Left ventricle myocardium inferior (tissue), 1 donor: ENCODE data around the gene MET. TPM values are rescaled to one million over a fixed set of nuclear protein-coding genes. Genes with fewer than 3 reads are reported as not detected.
"Not testable (repeated sequence)": the region's sequence is repeated elsewhere in the genome, so short reads cannot be mapped to it uniquely, and the experiment has no call there.

Experiments
- DNase-seq: peaks from one replicate; pipeline ENCODE4 v3.0.0-alpha.2; 2020
- H3K27ac ChIP-seq: fragments of 200-600 bp; replicated peaks from 2 replicates; pipeline ENCODE4 v1.8.0; 2021
- H3K27me3 ChIP-seq: fragments of 200-600 bp; 2 replicates; pipeline ENCODE4 v1.8.0; 2021; ENCODE audit warnings: low read depth
- H3K36me3 ChIP-seq: fragments of 200-600 bp; 2 replicates; pipeline ENCODE4 v1.8.0; 2021
- H3K4me1 ChIP-seq: fragments of 200-600 bp; 2 replicates; pipeline ENCODE4 v1.8.0; 2021
- H3K4me3 ChIP-seq: fragments of 200-600 bp; 2 replicates; pipeline ENCODE4 v1.8.0; 2021; ENCODE audit warnings: mild to moderate bottlenecking, moderate library complexity
- H3K9me3 ChIP-seq: fragments of 200-600 bp; replicated peaks from 2 replicates; pipeline ENCODE4 v1.8.0; 2021
- intact Hi-C: fragments of 100-400 bp; cut with micrococcal nuclease; formaldehyde crosslinking; loops from one replicate; pipeline ENCODE4 v1.11.0; 2022
- total RNA-seq: library from RNA; stranded (reverse); fragmentation: NEBNext Ultra II Directional; extraction: Animal tissue kit (Norgen Biotek cat#: 25700); gene quantifications from one replicate; pipeline ENCODE4 v1.2.1, GENCODE V29; 2021
- TF ChIP-seq, protein P1 (sequence below): fragments of 200-600 bp; IDR thresholded peaks from 2 replicates; pipeline ENCODE4 v1.8.0; 2021; ENCODE audit warnings: antibody characterized with exemption, mild to moderate bottlenecking, borderline replicate concordance
- donor health status: DM: no; HTN: yes; CAD: no; lungs with severe emphysema.

MET gene
- total RNA-seq, 1 donor from 2014 or later, result 13.1 TPM

GRCh38 chr7:116754186-116754585 lies 82.2 kb downstream of the MET start:
- no peak for DNase-seq

DNA sequence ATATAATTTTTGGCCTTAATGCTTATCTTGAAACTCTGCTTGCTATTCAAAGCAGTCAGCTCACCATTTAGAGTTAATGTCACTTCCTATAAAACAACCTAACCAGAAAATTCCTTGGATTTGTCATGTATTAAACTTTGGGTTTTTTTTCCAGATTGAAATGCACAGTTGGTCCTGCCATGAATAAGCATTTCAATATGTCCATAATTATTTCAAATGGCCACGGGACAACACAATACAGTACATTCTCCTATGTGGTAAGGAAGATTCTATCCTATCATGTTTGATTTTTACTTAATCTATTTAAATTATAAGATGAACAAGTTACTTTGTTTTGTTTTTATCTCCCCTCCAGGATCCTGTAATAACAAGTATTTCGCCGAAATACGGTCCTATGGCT lies 85.3 kb downstream of the MET start:
- intact Hi-C loops, result no loop called here
- H3K27ac ChIP-seq, result no peak overlapping the region
- TF ChIP-seq, protein P1, sequence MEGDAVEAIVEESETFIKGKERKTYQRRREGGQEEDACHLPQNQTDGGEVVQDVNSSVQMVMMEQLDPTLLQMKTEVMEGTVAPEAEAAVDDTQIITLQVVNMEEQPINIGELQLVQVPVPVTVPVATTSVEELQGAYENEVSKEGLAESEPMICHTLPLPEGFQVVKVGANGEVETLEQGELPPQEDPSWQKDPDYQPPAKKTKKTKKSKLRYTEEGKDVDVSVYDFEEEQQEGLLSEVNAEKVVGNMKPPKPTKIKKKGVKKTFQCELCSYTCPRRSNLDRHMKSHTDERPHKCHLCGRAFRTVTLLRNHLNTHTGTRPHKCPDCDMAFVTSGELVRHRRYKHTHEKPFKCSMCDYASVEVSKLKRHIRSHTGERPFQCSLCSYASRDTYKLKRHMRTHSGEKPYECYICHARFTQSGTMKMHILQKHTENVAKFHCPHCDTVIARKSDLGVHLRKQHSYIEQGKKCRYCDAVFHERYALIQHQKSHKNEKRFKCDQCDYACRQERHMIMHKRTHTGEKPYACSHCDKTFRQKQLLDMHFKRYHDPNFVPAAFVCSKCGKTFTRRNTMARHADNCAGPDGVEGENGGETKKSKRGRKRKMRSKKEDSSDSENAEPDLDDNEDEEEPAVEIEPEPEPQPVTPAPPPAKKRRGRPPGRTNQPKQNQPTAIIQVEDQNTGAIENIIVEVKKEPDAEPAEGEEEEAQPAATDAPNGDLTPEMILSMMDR, result no peak
- DNase-seq, result no peak
- H3K36me3 ChIP-seq, result no peaks in the 10 kb centered on the region
- no peaks in the 10 kb centered on the region for H3K9me3 ChIP-seq
- no peaks in the 10 kb centered on the region for H3K27me3 ChIP-seq
- H3K4me1 ChIP-seq, result no peaks in the 10 kb centered on the region
- no peak overlapping the region for H3K4me3 ChIP-seq

More at GRCh38 chr7:116754186-116754585, 82.2 kb downstream of the MET start:
- Histone ChIP-seq H3K4me3 (no peak overlapping the region), H3K36me3 (no peaks in the 10 kb centered on the region), H3K27me3 (no peaks in the 10 kb centered on the region), H3K9me3 (peaks cover 14% of the 10 kb centered on the region), H3K27ac (no peak overlapping the region), H3K4me1 (no peaks in the 10 kb centered on the region)
- intact Hi-C loops, result no loop called here
- TF ChIP-seq, protein P1, result no peak

- H3K27ac ChIP-seq, intact Hi-C loops, H3K4me1 ChIP-seq, H3K4me3 ChIP-seq, H3K9me3 ChIP-seq, H3K36me3 ChIP-seq, H3K27me3 ChIP-seq, DNase-seq: not testable (repeated sequence)
These were observed 87.6 kb downstream of the MET start for GRCh38 chr7:116759642-116760041.

DNA sequence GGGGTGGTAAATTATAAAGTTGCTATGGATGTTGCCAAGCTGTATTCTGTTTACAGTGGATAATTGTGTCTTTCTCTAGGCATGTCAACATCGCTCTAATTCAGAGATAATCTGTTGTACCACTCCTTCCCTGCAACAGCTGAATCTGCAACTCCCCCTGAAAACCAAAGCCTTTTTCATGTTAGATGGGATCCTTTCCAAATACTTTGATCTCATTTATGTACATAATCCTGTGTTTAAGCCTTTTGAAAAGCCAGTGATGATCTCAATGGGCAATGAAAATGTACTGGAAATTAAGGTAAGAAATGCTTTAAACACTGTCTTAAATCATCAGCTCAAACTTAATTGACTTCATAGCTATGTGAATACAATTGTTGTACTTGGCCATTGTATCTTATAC lies 91.0 kb downstream of the MET start:
- no peak for DNase-seq
- TF ChIP-seq, protein P1, result no peak
- no peaks in the 10 kb centered on the region for H3K9me3 ChIP-seq
- no peak overlapping the region for H3K27ac ChIP-seq
- H3K4me1 ChIP-seq, result no peaks in the 10 kb centered on the region
- no peak overlapping the region for H3K4me3 ChIP-seq
- intact Hi-C loops, result no loop called here
- no peaks in the 10 kb centered on the region for H3K36me3 ChIP-seq
- H3K27me3 ChIP-seq, result no peaks in the 10 kb centered on the region

DNA sequence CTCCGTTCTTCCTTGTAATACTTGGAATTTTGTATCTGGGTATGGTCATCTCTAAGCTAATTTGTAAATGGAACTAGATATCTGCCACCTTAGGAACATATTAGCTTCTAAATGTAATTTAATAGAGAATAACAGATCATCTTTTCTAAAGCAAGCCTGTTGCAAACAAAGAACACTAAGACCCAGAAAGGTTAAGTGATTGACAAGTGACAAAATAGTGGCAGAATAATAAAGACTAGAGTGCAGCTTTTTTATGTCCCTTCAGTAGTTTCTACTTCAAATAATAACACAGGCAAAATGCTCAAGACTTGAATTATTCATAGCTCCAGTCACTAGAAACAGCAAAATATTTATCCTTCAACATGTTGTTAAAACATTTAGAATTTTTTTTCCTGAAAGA lies 91.7 kb downstream of the MET start:
- no peaks in the 10 kb centered on the region for H3K4me1 ChIP-seq
- TF ChIP-seq, protein P1, result no peak
- no peak overlapping the region for H3K4me3 ChIP-seq
- H3K27ac ChIP-seq, result no peak overlapping the region
- intact Hi-C loops, result no loop called here
- H3K36me3 ChIP-seq, result no peaks in the 10 kb centered on the region
- no peaks in the 10 kb centered on the region for H3K9me3 ChIP-seq
- H3K27me3 ChIP-seq, result no peaks in the 10 kb centered on the region
- no peak for DNase-seq

- TF ChIP-seq, protein P1, result no peak
- intact Hi-C loops, result no loop called here
- Histone ChIP-seq H3K27me3 (no peaks in the 10 kb centered on the region), H3K36me3 (peaks cover 3% of the 10 kb centered on the region), H3K9me3 (no peaks in the 10 kb centered on the region), H3K4me3 (no peak overlapping the region), H3K27ac (no peak overlapping the region), H3K4me1 (peaks cover 9% of the 10 kb centered on the region)
- DNase-seq, result no peak
These were observed 94.9 kb downstream of the MET start for GRCh38 chr7:116766881-116767280.
